ENCODE data around the gene MRPL46. TPM values are rescaled to one million over a fixed set of nuclear protein-coding genes. Genes with fewer than 3 reads are reported as not detected.

The MRPL46 gene
- total RNA-seq, 2 donors from 2014 or later = 24.5 TPM

- Mint-ChIP-seq H3K4me3 (no peak overlapping the region), H3K9me3 (no peaks in the 10 kb centered on the region), H3K27ac (no peak overlapping the region), H3K4me1 (peaks cover 45% of the 10 kb centered on the region), H3K36me3 (ENCODE audit: low read depth) (peaks cover 21% of the 10 kb centered on the region), H3K27me3 (ENCODE audit: insufficient read depth) (peaks cover 26% of the 10 kb centered on the region)
- Histone ChIP-seq H3K4me3 (ENCODE audit: low read length) (no peak overlapping the region), H3K9ac (ENCODE audit: extremely low read depth, low read length, poor library complexity, severe bottlenecking) (no peak overlapping the region), H3K27ac (ENCODE audit: low read depth, low read length) (no peak overlapping the region), H3K9me3 (ENCODE audit: control insufficient read depth, low read length) (no peaks in the 10 kb centered on the region), H3K27me3 (ENCODE audit: control insufficient read depth, insufficient read depth, low read length, poor library complexity, severe bottlenecking) (peaks cover 13% of the 10 kb centered on the region), H3K36me3 (ENCODE audit: control insufficient read depth, insufficient read depth, low read length) (peaks cover 23% of the 10 kb centered on the region), H3K4me1 (ENCODE audit: control insufficient read depth, insufficient read depth, low read length) (peaks cover 24% of the 10 kb centered on the region)
- whole genome bisulfite sequencing, 2 experiments (ENCODE audit: insufficient coverage in 1 of 2, insufficient read length in 1 of 2) = 93% methylated on average over 3 of the region's 3 CpGs; no CpG with 5 or more reads in 1 of the 2 experiments
- TF ChIP-seq CTCF (conservative IDR thresholded peaks at IDR 0.05) = peak; percentile 70
- DNase-seq = no peak
Measured at GRCh38 chr15:88479169-88479568, 12.0 kb upstream of the MRPL46 start.

GRCh38 chr15:88477904-88478303 is 10.7 kb upstream of the MRPL46 start:
- no peaks in the 10 kb centered on the region for H3K9me3 Mint-ChIP-seq
- peaks cover 17% of the 10 kb centered on the region for H3K27me3 Mint-ChIP-seq (ENCODE audit: insufficient read depth)
- no peak overlapping the region for H3K27ac ChIP-seq (ENCODE audit: low read depth, low read length)

GRCh38 chr15:88477126-88477525 is 9.9 kb upstream of the MRPL46 start:
- 72 to 84% methylated on average over 7 of the region's 7 CpGs for WGBS, 2 experiments (ENCODE audit: insufficient coverage in 1 of 2, insufficient read length in 1 of 2)
- Histone ChIP-seq H3K27ac (ENCODE audit: low read depth, low read length) (no peak overlapping the region), H3K36me3 (ENCODE audit: control insufficient read depth, insufficient read depth, low read length) (peaks cover 39% of the 10 kb centered on the region), H3K4me3 (ENCODE audit: low read length) (no peak overlapping the region), H3K27me3 (ENCODE audit: control insufficient read depth, insufficient read depth, low read length, poor library complexity, severe bottlenecking) (no peaks in the 10 kb centered on the region), H3K9me3 (ENCODE audit: control insufficient read depth, low read length) (no peaks in the 10 kb centered on the region), H3K9ac (ENCODE audit: extremely low read depth, low read length, poor library complexity, severe bottlenecking) (no peak overlapping the region), H3K4me1 (ENCODE audit: control insufficient read depth, insufficient read depth, low read length) (peaks cover 18% of the 10 kb centered on the region)
- no peak for DNase-seq
- no peak for TF ChIP-seq CTCF (conservative IDR thresholded peaks at IDR 0.05)
- Mint-ChIP-seq H3K9me3 (no peaks in the 10 kb centered on the region), H3K36me3 (ENCODE audit: low read depth) (peaks cover 37% of the 10 kb centered on the region), H3K4me1 (peaks cover 29% of the 10 kb centered on the region), H3K4me3 (no peak overlapping the region), H3K27ac (peak overlapping the region; percentile 75), H3K27me3 (ENCODE audit: insufficient read depth) (peaks cover 9% of the 10 kb centered on the region)

More at GRCh38 chr15:88477904-88478303, 10.7 kb upstream of the MRPL46 start:
- 99 to 100% methylated on average over 2 to 5 of the region's 5 CpGs for WGBS, 2 experiments (ENCODE audit: insufficient coverage in 1 of 2, insufficient read length in 1 of 2)
- Mint-ChIP-seq H3K36me3 (ENCODE audit: low read depth) (peaks cover 31% of the 10 kb centered on the region), H3K27ac (no peak overlapping the region), H3K4me3 (no peak overlapping the region), H3K4me1 (peaks cover 34% of the 10 kb centered on the region)
- DNase-seq = no peak
- Histone ChIP-seq H3K4me3 (ENCODE audit: low read length) (no peak overlapping the region), H3K9me3 (ENCODE audit: control insufficient read depth, low read length) (no peaks in the 10 kb centered on the region), H3K27me3 (ENCODE audit: control insufficient read depth, insufficient read depth, low read length, poor library complexity, severe bottlenecking) (peaks cover 3% of the 10 kb centered on the region), H3K4me1 (ENCODE audit: control insufficient read depth, insufficient read depth, low read length) (peaks cover 18% of the 10 kb centered on the region), H3K9ac (ENCODE audit: extremely low read depth, low read length, poor library complexity, severe bottlenecking) (no peak overlapping the region), H3K36me3 (ENCODE audit: control insufficient read depth, insufficient read depth, low read length) (peaks cover 32% of the 10 kb centered on the region)
- no peak for TF ChIP-seq CTCF (conservative IDR thresholded peaks at IDR 0.05)

All from endodermal cell (in vitro differentiated cells).